ENCODE results near the gene PRPF18.

DNA sequence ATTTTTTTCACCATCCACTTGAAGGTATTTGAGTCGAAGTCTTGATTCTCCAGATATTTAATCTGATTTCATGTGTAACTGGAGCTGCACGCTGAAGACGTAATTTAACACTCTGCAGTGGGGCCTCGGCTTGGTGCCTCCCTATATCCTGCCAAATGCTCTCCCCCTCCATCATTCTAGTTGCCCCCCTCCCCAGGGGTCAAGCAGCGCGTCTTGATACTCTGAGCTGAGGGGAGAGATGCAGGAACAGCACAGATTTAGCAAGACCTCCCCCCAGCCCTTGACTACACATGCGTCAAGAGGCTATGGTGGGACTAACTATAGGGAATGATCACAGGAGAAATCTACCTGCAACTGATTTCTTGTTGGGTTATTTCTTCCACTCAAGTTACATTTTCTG, 85.8 kb downstream of the PRPF18 start:
- TF ChIP-seq HEYL (CRISPR knock-in tag; IDR thresholded peaks at IDR 0.05) (no peak), ZSCAN20 (CRISPR knock-in tag; IDR thresholded peaks at IDR 0.05) (no peak), EP300 (IDR thresholded peaks at IDR 0.05) (no peak), BHLHE40 (IDR thresholded peaks at IDR 0.05; ENCODE audit: low read depth, low read length) (no peak), EHF (CRISPR knock-in tag; IDR thresholded peaks at IDR 0.05) (no peak), RNF2 (IDR thresholded peaks at IDR 0.05; ENCODE audit: borderline replicate concordance, low read depth) (no peak), POLR2AphosphoS2 (conservative IDR thresholded peaks at IDR 0.05; ENCODE audit: low read length) (no peak)
- TF ChIP-seq, protein P1, sequence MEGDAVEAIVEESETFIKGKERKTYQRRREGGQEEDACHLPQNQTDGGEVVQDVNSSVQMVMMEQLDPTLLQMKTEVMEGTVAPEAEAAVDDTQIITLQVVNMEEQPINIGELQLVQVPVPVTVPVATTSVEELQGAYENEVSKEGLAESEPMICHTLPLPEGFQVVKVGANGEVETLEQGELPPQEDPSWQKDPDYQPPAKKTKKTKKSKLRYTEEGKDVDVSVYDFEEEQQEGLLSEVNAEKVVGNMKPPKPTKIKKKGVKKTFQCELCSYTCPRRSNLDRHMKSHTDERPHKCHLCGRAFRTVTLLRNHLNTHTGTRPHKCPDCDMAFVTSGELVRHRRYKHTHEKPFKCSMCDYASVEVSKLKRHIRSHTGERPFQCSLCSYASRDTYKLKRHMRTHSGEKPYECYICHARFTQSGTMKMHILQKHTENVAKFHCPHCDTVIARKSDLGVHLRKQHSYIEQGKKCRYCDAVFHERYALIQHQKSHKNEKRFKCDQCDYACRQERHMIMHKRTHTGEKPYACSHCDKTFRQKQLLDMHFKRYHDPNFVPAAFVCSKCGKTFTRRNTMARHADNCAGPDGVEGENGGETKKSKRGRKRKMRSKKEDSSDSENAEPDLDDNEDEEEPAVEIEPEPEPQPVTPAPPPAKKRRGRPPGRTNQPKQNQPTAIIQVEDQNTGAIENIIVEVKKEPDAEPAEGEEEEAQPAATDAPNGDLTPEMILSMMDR (IDR thresholded peaks at IDR 0.05) = no peak

All from A549 (cell line).